ENCODE data around the gene ZBTB16. TPM values are rescaled to one million over a fixed set of nuclear protein-coding genes. Genes with fewer than 3 reads are reported as not detected.

ZBTB16 gene
- total and polyA plus RNA-seq, 2 donors (not counting 3 experiments of a cell fraction or from before 2014, with no cell fraction given), result 9.8 to 20.3 TPM

GRCh38 chr11:114105611-114106010, 46.1 kb downstream of the ZBTB16 start:
- no peak overlapping the region for H3K4me3 ChIP-seq (replicated peaks in 1 of 3; ENCODE audit: insufficient read depth in 1 of 3, low read depth in 1 of 3, low read length in 3 of 3)
- DNase-seq (ENCODE audit: low read depth, low spot score) (no peak), FAIRE-seq (no peak)
- no peaks in the 10 kb centered on the region for H3K9me1 ChIP-seq (replicated peaks; ENCODE audit: control insufficient read depth, extremely low read depth, insufficient read depth, low read length)
- dilution Hi-C loops (cut with MboI; ENCODE audit: extremely low pct_ligation_motif_present, low sequenced_read_pairs) (no loop called here), intact Hi-C loops (cut with micrococcal nuclease) (no loop called here)
- H3K9ac ChIP-seq (replicated peaks; ENCODE audit: extremely low read depth, insufficient read depth, low read length), result no peak overlapping the region
- POLR2A ChIA-PET, result no interaction called here
- TF ChIP-seq POLR2AphosphoS5 (IDR thresholded peaks at IDR 0.05; ENCODE audit: insufficient read depth, low read depth, low read length) (no peak), POLR2A (IDR thresholded peaks at IDR 0.05; ENCODE audit: low read depth, low read length) (no peak), CTCF (IDR thresholded peaks at IDR 0.05; ENCODE audit: extremely low read depth in 1 of 2, insufficient read depth in 1 of 2, low read depth in 1 of 2, low read length in 2 of 2) (no peak), MYC (IDR thresholded peaks at IDR 0.05; ENCODE audit: low read depth, low read length) (no peak), EZH2 (IDR thresholded peaks at IDR 0.05; ENCODE audit: borderline replicate concordance, low read depth, low read length, severe bottlenecking) (no peak), JUN (IDR thresholded peaks at IDR 0.05; ENCODE audit: borderline replicate concordance, insufficient read depth, insufficient read length, low read depth) (no peak), FOS (IDR thresholded peaks at IDR 0.05; ENCODE audit: borderline replicate concordance, insufficient read depth, low read length) (no peak), MAX (IDR thresholded peaks at IDR 0.05; ENCODE audit: insufficient read depth, insufficient read length) (no peak), GATA2 (IDR thresholded peaks at IDR 0.05; ENCODE audit: insufficient read depth, insufficient read length, low read depth, low read length) (no peak)
- CTCF ChIA-PET, result no interaction called here
- H3K27me3 ChIP-seq (ENCODE audit: control insufficient read depth in 2 of 2, insufficient read depth in 2 of 2, low read length in 2 of 2), result peaks cover 0 to 2% of the 10 kb centered on the region in 2 experiments
- H4K20me1 ChIP-seq (replicated peaks; ENCODE audit: control insufficient read depth, extremely low read depth, insufficient read depth, low read length), result peaks cover 2% of the 10 kb centered on the region
- BruUV-seq (replicated peaks), result no TSS peak
- no peak overlapping the region for H3K4me2 ChIP-seq (ENCODE audit: insufficient read depth, low read length)
- no peaks in the 10 kb centered on the region for H3K36me3 ChIP-seq (ENCODE audit: control insufficient read depth in 2 of 2, extremely low read depth in 1 of 2, insufficient read depth in 2 of 2, low read length in 2 of 2)
- H3K79me2 ChIP-seq (ENCODE audit: control insufficient read depth, insufficient read depth, low read length), result no peaks in the 10 kb centered on the region
- H3K9me3 ChIP-seq (replicated peaks; ENCODE audit: control insufficient read depth, insufficient read depth, low read length), result no peaks in the 10 kb centered on the region
- no peak overlapping the region for H3K27ac ChIP-seq (ENCODE audit: insufficient read depth, low read depth, low read length)
- H3K4me1 ChIP-seq (ENCODE audit: control insufficient read depth, extremely low read depth, insufficient read depth, low read length), result peaks cover 3% of the 10 kb centered on the region
- no peak overlapping the region for H2AFZ ChIP-seq (ENCODE audit: low read depth, low read length)

All from endothelial cell of umbilical vein (primary cell).